ENCODE results near the gene MYL12B. TPM values are rescaled to one million over a fixed set of nuclear protein-coding genes. Genes with fewer than 3 reads are reported as not detected.

The MYL12B gene
- total and polyA plus RNA-seq, 2 of the 8 experiments (the other 6 are each of a cell fraction or from before 2014, with no cell fraction given) = 174 to 188 TPM

- CTCF ChIA-PET (ENCODE audit: partially characterized antibody) = interaction anchor here (0.7 to 1.5 kb wide), 2 partner anchors 94 to 96 kb away, joined by 3 to 6 read pairs; no protein-coding TSS in a partner anchor
- no peak for DNase-seq (ENCODE audit: low read depth in 1 of 2, low spot score in 2 of 2)
- Histone ChIP-seq H3K27ac (ENCODE audit: low read depth, low read length) (peak overlapping the region; percentile 99), H3K4me3 (ENCODE audit: extremely low read depth in 1 of 4, insufficient read depth in 2 of 4, low read depth in 3 of 4, low read length in 4 of 4) (peak overlapping the region; percentile 86 to 91 (median 89)), H4K20me1 (replicated peaks in 1 of 2; ENCODE audit: control insufficient read depth in 1 of 2, insufficient read depth in 2 of 2, low read length in 2 of 2) (peaks cover 4 to 10% of the 10 kb centered on the region in 2 experiments), H3K9me3 (ENCODE audit: insufficient read depth in 2 of 2, low read depth in 1 of 2, low read length in 1 of 2) (no peaks in the 10 kb centered on the region), H3K56ac (replicated peaks; ENCODE audit: insufficient read length, low read depth, low read length) (peak overlapping the region; percentile 84), H3K79me1 (ENCODE audit: low read depth, low read length) (no peaks in the 10 kb centered on the region), H3K18ac (ENCODE audit: extremely low read depth, low read length) (no peak overlapping the region; the same call in 1 of the 2 replicates), H2AK5ac (ENCODE audit: low read depth, low read length) (0 out of 2 replicates have a peak overlapping the region, but pooled peaks have one; percentile 46), H2BK5ac (ENCODE audit: low read depth, low read length) (peak overlapping the region; percentile 99), H4K5ac (ENCODE audit: insufficient read length, low read depth, low read length) (peak overlapping the region; percentile 48), H4K8ac (ENCODE audit: extremely low read depth, insufficient read depth, low read length) (peak overlapping the region; percentile 95), H3K23me2 (ENCODE audit: low read depth, low read length) (peaks cover 7% of the 10 kb centered on the region; the same call in 1 of the 2 replicates), H3K4me2 (ENCODE audit: insufficient read depth in 1 of 2, low read depth in 2 of 2, low read length in 2 of 2) (peak overlapping the region; percentile 82 to 83), H3K9ac (replicated peaks in 1 of 4; ENCODE audit: extremely low read depth in 1 of 4, low read depth in 3 of 4, low read length in 3 of 4) (peak overlapping the region; percentile 93 to 99 (median 98)), H3K36me3 (ENCODE audit: control insufficient read depth in 2 of 4, insufficient read depth in 4 of 4, low read length in 3 of 4) (peaks cover 0 to 7% (median 5%) of the 10 kb centered on the region in 4 experiments; a peak in 6 of 8 replicates), H2BK120ac (replicated peaks; ENCODE audit: low read depth, low read length) (no peak overlapping the region), H2BK12ac (ENCODE audit: low read depth, low read length) (no peak overlapping the region), H3K14ac (ENCODE audit: insufficient read length) (no peak overlapping the region), H2BK15ac (ENCODE audit: low read length) (no peak overlapping the region), H3K27me3 (replicated peaks in 1 of 4; ENCODE audit: control insufficient read depth in 3 of 4, extremely low read depth in 1 of 4, insufficient read depth in 3 of 4, low read length in 3 of 4) (no peaks in the 10 kb centered on the region), H2BK20ac (ENCODE audit: low read length) (no peak overlapping the region), H3K79me2 (ENCODE audit: control insufficient read depth in 1 of 2, insufficient read depth in 2 of 2, low read length in 2 of 2) (peaks cover 8 to 55% of the 10 kb centered on the region in 2 experiments; a peak in 3 of 4 replicates), H2AFZ (ENCODE audit: low read length) (no peak overlapping the region), H3K4ac (replicated peaks; ENCODE audit: insufficient read length, low read depth, low read length) (no peak overlapping the region), H3K23ac (ENCODE audit: insufficient read length) (no peak overlapping the region), H4K91ac (replicated peaks; ENCODE audit: insufficient read length, low read length) (no peak overlapping the region), H3K4me1 (replicated peaks in 1 of 4; ENCODE audit: control insufficient read depth in 3 of 4, insufficient read depth in 4 of 4, low read length in 3 of 4) (peaks cover 0 to 9% (median 1%) of the 10 kb centered on the region in 4 experiments; a peak in 2 of 7 replicates)
- POLR2A ChIA-PET (ENCODE audit: partially characterized antibody) = interaction anchor here (0.6 to 6.3 kb wide), 25 partner anchors 9 to 529 kb away, joined by 3 to 60 read pairs (median 4); partner anchors contain the start of genes LPIN2 and MYL12B
- no peak for FAIRE-seq
- 2% methylated on average over 22 of the region's 22 CpGs; no CpG with 5 or more reads in 1 of the 2 experiments for WGBS, 2 experiments (ENCODE audit: extremely low coverage in 1 of 2, insufficient coverage in 1 of 2, insufficient read length in 1 of 2, insufficient replicate concordance in 2 of 2, low coverage in 1 of 2, low lambda C conversion rate in 2 of 2, missing lambda C conversion rate in 1 of 2)
- TF ChIP-seq ASH2L (IDR thresholded peaks at IDR 0.05; ENCODE audit: low read length) (peak; percentile 57), SAP30 (IDR thresholded peaks at IDR 0.05; ENCODE audit: insufficient read depth, insufficient replicate concordance, low read length) (peak; percentile 74), HDAC2 (IDR thresholded peaks at IDR 0.05; ENCODE audit: borderline replicate concordance in 1 of 2, low read depth in 2 of 2, low read length in 2 of 2) (0 out of 4 replicates have a peak, but pooled peaks of 1 of the 2 experiments have one; percentile 9), RAD21 (IDR thresholded peaks at IDR 0.05 in 1 of 2, conservative IDR thresholded peaks at IDR 0.05 in 1 of 2; ENCODE audit: low read depth in 2 of 2, low read length in 2 of 2) (no peak)
Measured at GRCh38 chr18:3248062-3248657, 13.8 kb upstream of the MYL12B start.

Measured in H1 (cell line).